Neuronal stem cell (in vitro differentiated cells): ENCODE data around the gene SERPINA6.
A peak's percentile ranks its signal among the peaks of the same experiment; 100 is the strongest.

Experiments used
- DNase-seq: peaks from one replicate; pipeline ENCODE4 v3.0.0-alpha.2; 2013; ENCODE audit warnings: low spot score
- H2AFZ ChIP-seq: one replicate; pipeline ENCODE4 v1.6.1; 2013; ENCODE audit warnings: mild to moderate bottlenecking, low read length, inconsistent platforms
- H2AK5ac ChIP-seq: 2 replicates; pipeline ENCODE4 v1.6.1; 2013; ENCODE audit warnings: low read depth, mild to moderate bottlenecking, inconsistent platforms, low read length, moderate library complexity, mixed read lengths
- H2BK120ac ChIP-seq: 2 replicates; pipeline ENCODE4 v1.6.1; 2013; ENCODE audit warnings: low read depth, mild to moderate bottlenecking, inconsistent platforms, low read length, moderate library complexity, mixed read lengths
- H2BK12ac ChIP-seq: one replicate; pipeline ENCODE4 v1.6.1; 2013; ENCODE audit warnings: low read length, inconsistent platforms
- H2BK15ac ChIP-seq: 2 replicates; pipeline ENCODE4 v1.6.1; 2013; ENCODE audit warnings: mild to moderate bottlenecking, low read length, inconsistent platforms, mixed read lengths
- H2BK5ac ChIP-seq: one replicate; pipeline ENCODE4 v1.6.1; 2013; ENCODE audit warnings: inconsistent platforms, mild to moderate bottlenecking, low read length, moderate library complexity
- H3K14ac ChIP-seq: one replicate; pipeline ENCODE4 v1.6.1; 2013; ENCODE audit warnings: low read length, inconsistent platforms
- H3K18ac ChIP-seq: 2 replicates; pipeline ENCODE4 v1.6.1; 2013; ENCODE audit warnings: low read length, inconsistent platforms
- H3K23ac ChIP-seq: 2 replicates; pipeline ENCODE4 v1.6.1; 2013; ENCODE audit warnings: low read depth, mild to moderate bottlenecking, mixed read lengths, low read length, inconsistent platforms; ENCODE audit not compliant: poor library complexity
- H3K27ac ChIP-seq: replicated peaks from 3 replicates; pipeline ENCODE4 v1.5.1; 2013; ENCODE audit warnings: low read length, inconsistent platforms
- H3K27me3 ChIP-seq, 3 experiments: 2 replicates each; pipeline ENCODE4 v1.6.1; 2013; ENCODE audit warnings: low read length in 3 of 3, mild to moderate bottlenecking in 2 of 3, inconsistent platforms in 1 of 3, low read depth in 1 of 3, mixed read lengths in 1 of 3, moderate library complexity in 1 of 3; ENCODE audit not compliant: control insufficient read depth in 3 of 3, insufficient read depth in 3 of 3
- H3K36me3 ChIP-seq, 2 donors: replicated peaks in 1 of 2; 2 replicates each; pipeline ENCODE4 v1.6.1; 2013; ENCODE audit warnings: low read length in 2 of 2; ENCODE audit not compliant: control insufficient read depth in 2 of 2, insufficient read depth in 2 of 2
- H3K4ac ChIP-seq: 2 replicates; pipeline ENCODE4 v1.6.1; 2013; ENCODE audit warnings: inconsistent platforms, mild to moderate bottlenecking, low read length, moderate library complexity
- H3K4me1 ChIP-seq, 2 donors: 1 replicate in 1 of 2; 2 replicates in 1 of 2; pipeline ENCODE4 v1.6.1; 2013; ENCODE audit warnings: low read length in 2 of 2, low read depth in 1 of 2; ENCODE audit not compliant: control insufficient read depth in 2 of 2, insufficient read depth in 1 of 2
- H3K4me2 ChIP-seq: one replicate; pipeline ENCODE4 v1.6.1; 2013; ENCODE audit warnings: mild to moderate bottlenecking, low read length, inconsistent platforms; ENCODE audit not compliant: insufficient read depth, poor library complexity, severe bottlenecking
- H3K4me3 ChIP-seq, 2 donors: 2 replicates each; pipeline ENCODE4 v1.5.1; 2013; ENCODE audit warnings: low read length in 2 of 2, mild to moderate bottlenecking in 2 of 2, inconsistent platforms in 1 of 2, moderate library complexity in 1 of 2
- H3K79me1 ChIP-seq: one replicate; pipeline ENCODE4 v1.6.1; 2013; ENCODE audit warnings: low read depth, mild to moderate bottlenecking, inconsistent platforms, low read length, moderate library complexity
- H3K9ac ChIP-seq: one replicate; pipeline ENCODE4 v1.6.1; 2013; ENCODE audit warnings: mild to moderate bottlenecking, low read depth, low read length, inconsistent platforms; ENCODE audit not compliant: poor library complexity
- H3K9me3 ChIP-seq, 2 donors: replicated peaks in 1 of 2; 2 replicates each; pipeline versions ENCODE3 to v1.6.1; 2013; ENCODE audit warnings: low read length in 2 of 2, mild to moderate bottlenecking in 2 of 2, inconsistent platforms in 1 of 2, low read depth in 1 of 2, mixed read lengths in 1 of 2, moderate library complexity in 1 of 2; ENCODE audit not compliant: control insufficient read depth in 2 of 2, insufficient read depth in 1 of 2
- H4K8ac ChIP-seq: one replicate; pipeline ENCODE4 v1.6.1; 2013; ENCODE audit warnings: low read depth, mild to moderate bottlenecking, inconsistent platforms, low read length, moderate library complexity
- H4K91ac ChIP-seq: one replicate; pipeline ENCODE4 v1.6.1; 2013; ENCODE audit warnings: low read length, low read depth, mild to moderate bottlenecking, inconsistent platforms; ENCODE audit not compliant: poor library complexity
- WGBS, 2 donors: extraction: QIAGEN DNeasy Blood & Tissue Kit; methylation state at CpG; one replicate each; pipeline ENCODE4 v1.1.7; 2013; ENCODE audit warnings: missing lambda C conversion rate in 2 of 2, mixed read lengths in 1 of 2; ENCODE audit not compliant: insufficient read length in 2 of 2, insufficient replicate concordance in 1 of 2; ENCODE audit errors: extremely low coverage in 2 of 2; 5-methylcytosine and 5-hydroxymethylcytosine counted together

Gene SERPINA6

GRCh38 chr14:94288610-94289465, 34.3 kb downstream of the SERPINA6 start:
- no CpG with 5 or more reads among the region's 14 CpGs for WGBS, 2 donors
- H2AFZ ChIP-seq, result no peak overlapping the region
- no peak overlapping the region for H2AK5ac ChIP-seq
- H2BK5ac ChIP-seq, result no peak overlapping the region
- H3K4me1 ChIP-seq, result peaks cover 0 to 5% of the 10 kb centered on the region in 2 donors
- peak overlapping the region; percentile 73 for H4K8ac ChIP-seq
- H3K36me3 ChIP-seq, result no peaks in the 10 kb centered on the region
- no peak overlapping the region for H4K91ac ChIP-seq
- no peak overlapping the region for H3K4me2 ChIP-seq
- no peak overlapping the region for H3K4ac ChIP-seq
- H2BK15ac ChIP-seq, result no peak overlapping the region
- H3K27me3 ChIP-seq, result no peaks in the 10 kb centered on the region
- H3K9me3 ChIP-seq, result peaks cover 0 to 3% of the 10 kb centered on the region in 2 donors
- no peak overlapping the region for H3K9ac ChIP-seq
- H3K23ac ChIP-seq, result no peak overlapping the region
- H3K27ac ChIP-seq, result no peak overlapping the region
- no peak overlapping the region for H2BK12ac ChIP-seq
- DNase-seq, result no peak
- no peaks in the 10 kb centered on the region for H3K79me1 ChIP-seq
- no peak overlapping the region for H2BK120ac ChIP-seq
- H3K4me3 ChIP-seq, result no peak overlapping the region
- peak overlapping the region; percentile 32 for H3K18ac ChIP-seq
- H3K14ac ChIP-seq, result no peak overlapping the region

DNA sequence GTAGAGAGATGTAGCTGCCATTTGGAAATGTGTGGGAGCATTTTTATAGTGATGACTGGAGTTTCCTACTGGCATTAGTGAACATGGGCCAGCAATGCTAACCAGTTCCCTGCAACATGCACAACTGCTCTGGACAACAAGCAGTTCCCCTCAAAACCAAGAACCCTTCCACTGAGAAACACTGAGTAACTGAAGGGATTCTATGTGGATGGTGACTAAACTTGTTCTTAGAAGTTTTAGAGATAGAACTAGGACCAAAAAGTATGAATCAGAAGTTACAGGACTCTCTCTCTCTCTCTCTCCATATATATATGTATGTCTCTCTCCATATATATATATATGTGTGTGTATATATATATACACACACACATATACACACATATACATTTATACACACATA, 38.0 kb downstream of the SERPINA6 start:
- no peak overlapping the region for H2AFZ ChIP-seq
- no peak overlapping the region for H2AK5ac ChIP-seq
- H2BK12ac ChIP-seq, result no peak overlapping the region
- no peaks in the 10 kb centered on the region for H3K27me3 ChIP-seq
- H3K23ac ChIP-seq, result no peak overlapping the region
- no peak overlapping the region for H3K4me2 ChIP-seq
- no peak overlapping the region for H2BK120ac ChIP-seq
- H3K27ac ChIP-seq, result no peak overlapping the region
- no peak overlapping the region for H2BK5ac ChIP-seq
- no peaks in the 10 kb centered on the region for H3K36me3 ChIP-seq
- H3K18ac ChIP-seq, result no peak overlapping the region
- no peak overlapping the region for H3K4me3 ChIP-seq
- no peak overlapping the region for H3K9ac ChIP-seq
- H3K4ac ChIP-seq, result no peak overlapping the region
- no peak overlapping the region for H4K8ac ChIP-seq
- H3K4me1 ChIP-seq, result peaks cover 0 to 5% of the 10 kb centered on the region in 2 donors
- peaks cover 0 to 3% of the 10 kb centered on the region in 2 donors for H3K9me3 ChIP-seq
- H3K14ac ChIP-seq, result no peak overlapping the region
- no peak for DNase-seq
- no peak overlapping the region for H2BK15ac ChIP-seq
- no peaks in the 10 kb centered on the region for H3K79me1 ChIP-seq
- no peak overlapping the region for H4K91ac ChIP-seq

GRCh38 chr14:94284221-94284620, 38.9 kb downstream of the SERPINA6 start:
- no peak for DNase-seq
- Histone ChIP-seq H4K8ac (no peak overlapping the region), H2BK12ac (no peak overlapping the region), H2BK15ac (no peak overlapping the region), H3K23ac (no peak overlapping the region), H4K91ac (no peak overlapping the region), H3K27ac (no peak overlapping the region), H3K27me3 (no peaks in the 10 kb centered on the region), H3K9ac (no peak overlapping the region), H3K9me3 (peaks cover 0 to 3% of the 10 kb centered on the region in 2 donors), H2BK120ac (no peak overlapping the region), H3K4me3 (no peak overlapping the region), H3K4ac (no peak overlapping the region), H3K14ac (no peak overlapping the region), H3K4me2 (no peak overlapping the region), H3K18ac (no peak overlapping the region), H3K36me3 (no peaks in the 10 kb centered on the region), H3K4me1 (peaks cover 0 to 5% of the 10 kb centered on the region in 2 donors), H2AK5ac (no peak overlapping the region), H2BK5ac (no peak overlapping the region), H3K79me1 (no peaks in the 10 kb centered on the region), H2AFZ (no peak overlapping the region)
- no CpG with 5 or more reads among the region's 2 CpGs for WGBS, 2 donors

DNA sequence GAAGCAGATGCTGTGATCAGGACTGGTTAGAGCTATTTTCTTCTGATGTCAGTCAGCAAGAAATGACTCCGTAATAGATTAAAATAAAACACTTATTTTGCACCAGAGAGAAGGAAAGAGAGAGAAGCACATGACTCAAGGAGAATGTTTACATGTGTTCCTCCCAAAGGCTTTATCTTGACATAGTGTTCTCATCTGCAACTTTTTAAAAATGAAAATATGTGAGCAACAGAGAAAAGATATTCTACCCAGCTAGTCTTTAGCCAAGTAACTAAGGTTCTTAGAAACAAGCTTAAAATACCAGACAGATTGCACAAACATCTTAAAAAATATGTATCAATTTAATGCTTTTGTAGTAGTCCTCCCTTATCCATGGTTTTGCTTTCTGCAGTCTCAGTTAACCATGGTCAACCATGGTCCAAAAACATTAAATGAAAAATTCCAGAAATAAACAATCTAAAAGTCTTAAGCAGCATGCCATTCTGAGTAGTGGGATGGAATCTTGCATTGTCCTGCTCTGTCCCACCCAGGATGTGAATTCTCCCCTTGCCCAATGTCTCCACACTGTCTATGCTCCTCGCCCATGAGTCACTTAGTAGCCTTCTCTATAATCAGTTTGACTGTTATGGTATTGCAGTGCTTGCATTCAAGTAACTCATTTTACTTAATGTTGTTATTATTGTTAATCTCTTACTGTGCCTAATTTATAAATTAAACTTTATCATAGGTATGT, 40.0 kb downstream of the SERPINA6 start:
- Histone ChIP-seq H3K4ac (no peak overlapping the region), H2AK5ac (no peak overlapping the region), H2BK12ac (no peak overlapping the region), H2BK5ac (no peak overlapping the region), H3K36me3 (no peaks in the 10 kb centered on the region), H4K8ac (no peak overlapping the region), H2BK15ac (no peak overlapping the region), H3K4me2 (no peak overlapping the region), H4K91ac (no peak overlapping the region), H3K4me1 (no peaks in the 10 kb centered on the region), H2AFZ (no peak overlapping the region), H3K9ac (no peak overlapping the region), H3K23ac (no peak overlapping the region), H3K9me3 (peaks cover 0 to under 1% of the 10 kb centered on the region in 2 donors), H3K18ac (no peak overlapping the region), H2BK120ac (no peak overlapping the region), H3K4me3 (no peak overlapping the region), H3K79me1 (no peaks in the 10 kb centered on the region), H3K14ac (no peak overlapping the region), H3K27ac (no peak overlapping the region), H3K27me3 (no peaks in the 10 kb centered on the region)
- no CpG with 5 or more reads among the region's 2 CpGs for WGBS, 2 donors
- no peak for DNase-seq
